ENCODE results near the gene APOA5. TPM values are rescaled to one million over a fixed set of nuclear protein-coding genes. Genes with fewer than 3 reads are reported as not detected.

APOA5 gene
- total RNA-seq, 5 donors from 2014 or later (not counting 1 experiment from before 2014, with no cell fraction given): 0.19 to 0.85 TPM; not detected in 3

- no peak overlapping the region for H3K27ac Mint-ChIP-seq
- DNase-seq (no peak), ATAC-seq (replicated peaks in 1 of 4) (no peak)
- Histone ChIP-seq H3K27me3 (replicated peaks in 1 of 2; ENCODE audit: control insufficient read depth in 2 of 2, extremely low read depth in 1 of 2, insufficient read depth in 2 of 2, low read length in 1 of 2) (no peaks in the 10 kb centered on the region), H3K9me3 (no peaks in the 10 kb centered on the region), H3K4me3 (ENCODE audit: control insufficient read depth in 1 of 2, extremely low read depth in 1 of 2, low read length in 1 of 2) (no peak overlapping the region), H3K27ac (ENCODE audit: low read length) (no peak overlapping the region), H3K4me1 (ENCODE audit: control insufficient read depth in 1 of 2, extremely low read depth in 1 of 2, insufficient read depth in 2 of 2, low read length in 2 of 2) (no peaks in the 10 kb centered on the region), H3K36me3 (ENCODE audit: control insufficient read depth in 2 of 2, extremely low read depth in 1 of 2, insufficient read depth in 1 of 2, low read length in 1 of 2) (no peaks in the 10 kb centered on the region)
- POLR2A ChIA-PET: interaction anchor here in 1 of 2 donors (0.6 kb wide), 1 partner anchor 32 kb away, joined by 3 read pairs; no protein-coding TSS in a partner anchor
- H3K9me3 Mint-ChIP-seq: no peaks in the 10 kb centered on the region
- no peaks in the 10 kb centered on the region for H3K36me3 Mint-ChIP-seq
- CTCF ChIA-PET: interaction anchor here in 1 of 2 donors (1.9 kb wide), 1 partner anchor 23 kb away, joined by 4 read pairs; no protein-coding TSS in a partner anchor
- no CpG with 5 or more reads among the region's 1 CpG for WGBS (ENCODE audit: insufficient coverage)
- no peak overlapping the region for H3K4me3 Mint-ChIP-seq
- H3K4me1 Mint-ChIP-seq: no peaks in the 10 kb centered on the region
- no peaks in the 10 kb centered on the region for H3K27me3 Mint-ChIP-seq
Observed at GRCh38 chr11:116813170-116813569, 21.5 kb upstream of the APOA5 start.

- no peaks in the 10 kb centered on the region for H3K9me3 ChIP-seq
- POLR2A ChIA-PET: interaction anchor here in 1 of 2 donors (0.7 kb wide), 1 partner anchor 258 kb away, joined by 3 read pairs; no protein-coding TSS in a partner anchor
- no peak for ATAC-seq (replicated peaks in 1 of 4)
- H3K4me1 ChIP-seq (ENCODE audit: control insufficient read depth in 1 of 2, extremely low read depth in 1 of 2, insufficient read depth in 2 of 2, low read length in 2 of 2): no peaks in the 10 kb centered on the region
- H3K4me3 ChIP-seq (ENCODE audit: control insufficient read depth in 1 of 2, extremely low read depth in 1 of 2, low read length in 1 of 2): no peak overlapping the region
- Mint-ChIP-seq H3K27ac (no peak overlapping the region), H3K4me1 (no peaks in the 10 kb centered on the region), H3K9me3 (no peaks in the 10 kb centered on the region), H3K27me3 (no peaks in the 10 kb centered on the region), H3K4me3 (no peak overlapping the region), H3K36me3 (no peaks in the 10 kb centered on the region)
- no peak overlapping the region for H3K27ac ChIP-seq (ENCODE audit: low read length)
- H3K27me3 ChIP-seq (replicated peaks in 1 of 2; ENCODE audit: control insufficient read depth in 2 of 2, extremely low read depth in 1 of 2, insufficient read depth in 2 of 2, low read length in 1 of 2): no peaks in the 10 kb centered on the region
- no CpG with 5 or more reads among the region's 4 CpGs for WGBS (ENCODE audit: insufficient coverage)
- CTCF ChIA-PET: interaction anchor here in 1 of 2 donors (0.6 to 1.9 kb wide), 2 partner anchors 22 to 172 kb away, joined by 4 to 6 read pairs; no protein-coding TSS in a partner anchor
- no peaks in the 10 kb centered on the region for H3K36me3 ChIP-seq (ENCODE audit: control insufficient read depth in 2 of 2, extremely low read depth in 1 of 2, insufficient read depth in 1 of 2, low read length in 1 of 2)
- no peak for DNase-seq
Observed at GRCh38 chr11:116812109-116812508, 20.4 kb upstream of the APOA5 start.

- Mint-ChIP-seq H3K27me3 (no peaks in the 10 kb centered on the region), H3K4me3 (no peak overlapping the region), H3K4me1 (no peaks in the 10 kb centered on the region), H3K9me3 (no peaks in the 10 kb centered on the region), H3K27ac (no peak overlapping the region), H3K36me3 (no peaks in the 10 kb centered on the region)
- DNase-seq (no peak), ATAC-seq (replicated peaks in 1 of 4) (no peak)
- ChIA-PET POLR2A (no interaction called here), CTCF (interaction anchor here in 1 of 2 donors (0.7 kb wide), 1 partner anchor 28 kb away, joined by 7 read pairs; no protein-coding TSS in a partner anchor)
- Histone ChIP-seq H3K27me3 (replicated peaks in 1 of 2; ENCODE audit: control insufficient read depth in 2 of 2, extremely low read depth in 1 of 2, insufficient read depth in 2 of 2, low read length in 1 of 2) (no peaks in the 10 kb centered on the region), H3K4me3 (ENCODE audit: control insufficient read depth in 1 of 2, extremely low read depth in 1 of 2, low read length in 1 of 2) (no peak overlapping the region), H3K36me3 (ENCODE audit: control insufficient read depth in 2 of 2, extremely low read depth in 1 of 2, insufficient read depth in 1 of 2, low read length in 1 of 2) (no peaks in the 10 kb centered on the region), H3K9me3 (no peaks in the 10 kb centered on the region), H3K4me1 (ENCODE audit: control insufficient read depth in 1 of 2, extremely low read depth in 1 of 2, insufficient read depth in 2 of 2, low read length in 2 of 2) (no peaks in the 10 kb centered on the region), H3K27ac (ENCODE audit: low read length) (no peak overlapping the region)
- no CpG with 5 or more reads among the region's 3 CpGs for WGBS (ENCODE audit: insufficient coverage)
Observed at GRCh38 chr11:116811194-116811593, 19.5 kb upstream of the APOA5 start.

- H3K9me3 Mint-ChIP-seq: no peaks in the 10 kb centered on the region
- POLR2A ChIA-PET: interaction anchor here (0.6 kb wide), 2 partner anchors 18 to 48 kb away, joined by 4 to 5 read pairs; no protein-coding TSS in a partner anchor
- WGBS (ENCODE audit: insufficient coverage): 88% methylated on average over 5 of the region's 14 CpGs
Observed at GRCh38 chr11:116808262-116809175, 16.8 kb upstream of the APOA5 start.

GRCh38 chr11:116807601-116808261 is 16.1 kb upstream of the APOA5 start:
- no peak overlapping the region for H3K4me3 Mint-ChIP-seq
- H3K4me3 ChIP-seq (ENCODE audit: control insufficient read depth in 1 of 2, extremely low read depth in 1 of 2, low read length in 1 of 2): no peak overlapping the region
- H3K9me3 Mint-ChIP-seq: no peaks in the 10 kb centered on the region
- no peak overlapping the region for H3K27ac ChIP-seq (ENCODE audit: low read length)
- no peak for ATAC-seq (replicated peaks in 1 of 4)
- no peaks in the 10 kb centered on the region for H3K4me1 ChIP-seq (ENCODE audit: control insufficient read depth in 1 of 2, extremely low read depth in 1 of 2, insufficient read depth in 2 of 2, low read length in 2 of 2)
- no peaks in the 10 kb centered on the region for H3K4me1 Mint-ChIP-seq
- no peaks in the 10 kb centered on the region for H3K36me3 Mint-ChIP-seq
- H3K27me3 Mint-ChIP-seq: peaks cover 0 to 2% of the 10 kb centered on the region in 2 donors
- no peaks in the 10 kb centered on the region for H3K9me3 ChIP-seq
- DNase-seq: no peak
- no peaks in the 10 kb centered on the region for H3K27me3 ChIP-seq (replicated peaks in 1 of 2; ENCODE audit: control insufficient read depth in 2 of 2, extremely low read depth in 1 of 2, insufficient read depth in 2 of 2, low read length in 1 of 2)
- H3K27ac Mint-ChIP-seq: no peak overlapping the region
- ChIA-PET POLR2A (interaction anchor here (0.6 kb wide), 2 partner anchors 19 to 48 kb away, joined by 4 to 5 read pairs; no protein-coding TSS in a partner anchor), CTCF (no interaction called here)
- H3K36me3 ChIP-seq (ENCODE audit: control insufficient read depth in 2 of 2, extremely low read depth in 1 of 2, insufficient read depth in 1 of 2, low read length in 1 of 2): no peaks in the 10 kb centered on the region
- WGBS (ENCODE audit: insufficient coverage): 95% methylated on average over 4 of the region's 6 CpGs

More at GRCh38 chr11:116808262-116809175, 16.8 kb upstream of the APOA5 start:
- H3K4me1 ChIP-seq (ENCODE audit: control insufficient read depth in 1 of 2, extremely low read depth in 1 of 2, insufficient read depth in 2 of 2, low read length in 2 of 2): no peaks in the 10 kb centered on the region
- H3K36me3 ChIP-seq (ENCODE audit: control insufficient read depth in 2 of 2, extremely low read depth in 1 of 2, insufficient read depth in 1 of 2, low read length in 1 of 2): no peaks in the 10 kb centered on the region
- H3K27ac ChIP-seq (ENCODE audit: low read length): no peak overlapping the region
- no peak overlapping the region for H3K4me3 ChIP-seq (ENCODE audit: control insufficient read depth in 1 of 2, extremely low read depth in 1 of 2, low read length in 1 of 2)
- CTCF ChIA-PET: no interaction called here
- Mint-ChIP-seq H3K36me3 (no peaks in the 10 kb centered on the region), H3K27me3 (no peaks in the 10 kb centered on the region), H3K4me3 (no peak overlapping the region), H3K4me1 (no peaks in the 10 kb centered on the region), H3K27ac (no peak overlapping the region)
- H3K27me3 ChIP-seq (replicated peaks in 1 of 2; ENCODE audit: control insufficient read depth in 2 of 2, extremely low read depth in 1 of 2, insufficient read depth in 2 of 2, low read length in 1 of 2): no peaks in the 10 kb centered on the region
- ATAC-seq (replicated peaks in 1 of 4) (no peak), DNase-seq (no peak)
- H3K9me3 ChIP-seq: no peaks in the 10 kb centered on the region

GRCh38 chr11:116804001-116804400 is 12.3 kb upstream of the APOA5 start:
- ChIA-PET POLR2A (no interaction called here), CTCF (no interaction called here)
- H3K4me3 Mint-ChIP-seq: no peak overlapping the region

More at GRCh38 chr11:116804001-116804400, 12.3 kb upstream of the APOA5 start:
- Mint-ChIP-seq H3K27ac (no peak overlapping the region), H3K4me1 (no peaks in the 10 kb centered on the region), H3K9me3 (no peaks in the 10 kb centered on the region), H3K27me3 (peaks cover 7 to 9% of the 10 kb centered on the region in 2 donors), H3K36me3 (no peaks in the 10 kb centered on the region)
- H3K27ac ChIP-seq (ENCODE audit: low read length): no peak overlapping the region
- no peak overlapping the region for H3K4me3 ChIP-seq (ENCODE audit: control insufficient read depth in 1 of 2, extremely low read depth in 1 of 2, low read length in 1 of 2)
- H3K9me3 ChIP-seq: no peaks in the 10 kb centered on the region
- H3K36me3 ChIP-seq (ENCODE audit: control insufficient read depth in 2 of 2, extremely low read depth in 1 of 2, insufficient read depth in 1 of 2, low read length in 1 of 2): no peaks in the 10 kb centered on the region
- ATAC-seq (replicated peaks in 1 of 4) (no peak), DNase-seq (no peak)
- 60% methylated on average over 1 of the region's 3 CpGs for WGBS (ENCODE audit: insufficient coverage)
- no peaks in the 10 kb centered on the region for H3K4me1 ChIP-seq (ENCODE audit: control insufficient read depth in 1 of 2, extremely low read depth in 1 of 2, insufficient read depth in 2 of 2, low read length in 2 of 2)
- H3K27me3 ChIP-seq (replicated peaks in 1 of 2; ENCODE audit: control insufficient read depth in 2 of 2, extremely low read depth in 1 of 2, insufficient read depth in 2 of 2, low read length in 1 of 2): peaks cover 0 to 6% of the 10 kb centered on the region in 2 experiments

All from T-cell (primary cell).